HG02623 (cell line): ENCODE results near the gene TMEM255B.
"Not testable (repeated sequence)": the region's sequence is repeated elsewhere in the genome, so short reads cannot be mapped to it uniquely, and the experiment has no call there.

Source experiments
- ATAC-seq: cut with Tn5 transposase; IDR thresholded peaks from one replicate; pipeline ENCODE4 v1.9.1; 2021; ENCODE audit warnings: moderate library complexity; ENCODE audit not compliant: unreplicated experiment

The TMEM255B gene

GRCh38 chr13:113784645-113785024, 25.6 kb downstream of the TMEM255B start:
- ATAC-seq: no peak

DNA sequence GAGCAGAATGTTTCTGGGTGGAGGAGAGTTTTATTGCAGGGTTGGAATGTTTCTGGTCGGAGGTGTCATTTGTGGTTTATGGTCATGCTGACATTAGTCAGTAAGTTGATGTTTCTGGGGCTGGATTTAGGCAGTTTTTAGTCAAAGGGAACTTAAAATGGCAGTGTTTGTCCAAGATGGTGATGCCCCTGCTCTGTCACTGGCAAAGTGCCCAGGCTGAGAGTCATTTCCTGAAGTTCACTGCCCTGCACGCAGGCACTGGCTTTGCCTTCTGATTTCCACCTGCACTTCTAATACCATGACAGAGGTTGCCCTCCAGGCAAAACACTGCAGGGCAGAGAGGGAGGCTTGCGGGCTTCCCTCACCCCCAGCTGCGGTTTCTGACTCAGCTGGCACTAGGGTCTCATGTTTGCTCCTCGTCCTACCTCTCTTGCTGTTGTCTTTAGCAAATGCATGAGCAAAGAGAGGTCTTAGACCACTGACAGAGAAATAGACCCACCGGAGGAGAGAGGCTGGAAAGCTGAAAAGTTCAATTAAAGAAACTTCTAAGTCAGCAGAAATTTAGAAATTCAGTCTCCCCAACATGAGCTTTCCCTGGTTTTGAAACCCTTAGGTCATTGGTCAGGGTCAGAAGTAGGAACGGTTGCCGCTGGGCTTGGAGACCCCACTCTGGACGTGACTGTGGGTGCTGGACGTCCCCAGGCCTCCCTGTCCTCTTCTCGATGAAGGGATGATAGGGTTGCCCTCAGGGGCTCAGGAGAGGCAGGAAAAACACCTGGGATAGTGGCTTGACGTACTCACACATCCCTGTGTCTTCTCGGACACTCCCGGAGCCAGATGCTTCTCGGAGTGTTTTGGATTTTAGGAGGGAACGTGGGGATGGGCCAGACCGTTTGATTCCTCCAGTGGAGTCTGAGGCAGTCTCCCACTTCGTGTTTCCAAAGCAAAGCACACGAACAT, 26.3 kb downstream of the TMEM255B start:
- ATAC-seq: no peak

- no peak for ATAC-seq
These were observed 27.3 kb downstream of the TMEM255B start for GRCh38 chr13:113786262-113786841.

- ATAC-seq: no peak
These were observed 28.7 kb downstream of the TMEM255B start for GRCh38 chr13:113787694-113788093.

DNA sequence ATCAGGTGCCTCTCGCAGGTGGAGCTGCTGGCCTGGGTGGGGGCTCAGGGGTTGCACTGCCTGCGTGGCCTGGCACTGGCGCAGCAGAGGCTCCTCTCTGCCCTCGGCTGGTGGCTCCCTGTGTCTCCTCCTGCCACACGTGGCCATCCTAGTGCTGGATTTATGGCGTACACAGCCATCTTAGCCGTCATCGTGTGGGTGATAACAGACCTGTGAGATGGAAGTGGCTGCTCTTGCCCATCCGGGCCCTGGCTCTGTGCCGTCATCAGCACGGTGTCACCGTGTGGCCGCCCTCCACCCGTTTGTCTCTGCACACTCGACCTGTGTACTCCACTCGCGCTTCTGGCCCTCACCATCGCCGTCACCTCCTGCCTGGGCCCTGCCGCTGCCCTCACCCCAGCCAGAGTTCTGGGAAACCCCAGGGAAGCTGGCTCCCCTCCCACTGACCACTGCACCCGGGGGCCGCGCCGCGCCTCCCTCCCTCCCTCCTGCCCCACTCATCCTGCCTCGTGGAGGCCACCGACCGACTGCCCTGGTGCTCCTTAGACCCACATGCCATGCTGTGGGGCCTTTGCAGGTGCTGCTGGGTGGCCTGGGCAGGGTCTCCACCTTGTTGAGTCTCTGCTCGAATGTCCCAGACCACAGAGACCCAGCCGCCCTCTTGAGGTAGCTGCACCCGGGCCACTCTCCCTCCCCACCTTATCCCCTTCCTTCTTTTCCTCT, 29.5 kb downstream of the TMEM255B start:
- ATAC-seq: no peak

DNA sequence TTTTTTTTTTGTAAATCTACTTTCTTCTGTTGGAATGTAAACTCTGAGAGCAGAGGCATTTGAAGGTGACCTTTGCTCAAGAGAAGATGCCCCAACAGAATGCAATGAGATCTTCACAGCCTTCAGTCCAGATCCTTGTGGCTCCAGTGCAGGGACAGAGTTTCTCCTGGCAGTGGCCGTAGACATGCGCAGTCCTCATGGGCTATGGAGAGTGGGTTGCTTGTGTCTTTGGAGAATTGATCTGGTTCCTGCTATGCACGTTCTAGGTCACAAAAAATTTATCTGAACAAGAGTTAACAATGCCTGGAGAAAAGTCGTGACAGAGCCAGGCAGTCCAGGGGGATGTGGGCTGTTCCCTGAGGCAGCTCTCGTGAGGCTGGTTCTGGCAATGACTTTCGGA, 30.1 kb downstream of the TMEM255B start:
- no peak for ATAC-seq

- ATAC-seq: not testable (repeated sequence)
These were observed 30.9 kb downstream of the TMEM255B start for GRCh38 chr13:113789931-113790330.

- ATAC-seq: no peak
These were observed 32.2 kb downstream of the TMEM255B start for GRCh38 chr13:113791226-113791625.

- no peak for ATAC-seq
These were observed 32.7 kb downstream of the TMEM255B start for GRCh38 chr13:113791761-113792160.

GRCh38 chr13:113792236-113792770, 33.3 kb downstream of the TMEM255B start:
- ATAC-seq: no peak

GRCh38 chr13:113792886-113793717, 34.1 kb downstream of the TMEM255B start:
- ATAC-seq: no peak

DNA sequence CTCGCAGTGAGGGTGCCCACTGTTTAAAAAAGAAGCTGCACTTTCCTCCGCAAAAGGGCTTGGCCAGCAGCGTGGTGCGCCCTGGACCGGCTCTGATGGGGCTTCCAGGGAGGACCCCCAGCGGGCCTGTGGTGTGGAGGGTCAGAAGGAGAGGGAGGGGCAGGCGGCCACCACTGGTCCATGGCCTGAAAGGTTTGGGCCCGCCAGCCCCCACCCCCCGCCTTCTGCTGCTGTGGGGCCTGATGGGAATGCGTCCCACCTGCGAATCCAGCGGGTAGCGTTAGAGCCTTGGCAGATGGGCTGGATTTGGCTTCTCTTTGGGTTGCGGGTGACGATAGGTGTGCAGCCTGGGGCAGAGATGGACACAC, 34.7 kb downstream of the TMEM255B start:
- ATAC-seq: no peak

DNA sequence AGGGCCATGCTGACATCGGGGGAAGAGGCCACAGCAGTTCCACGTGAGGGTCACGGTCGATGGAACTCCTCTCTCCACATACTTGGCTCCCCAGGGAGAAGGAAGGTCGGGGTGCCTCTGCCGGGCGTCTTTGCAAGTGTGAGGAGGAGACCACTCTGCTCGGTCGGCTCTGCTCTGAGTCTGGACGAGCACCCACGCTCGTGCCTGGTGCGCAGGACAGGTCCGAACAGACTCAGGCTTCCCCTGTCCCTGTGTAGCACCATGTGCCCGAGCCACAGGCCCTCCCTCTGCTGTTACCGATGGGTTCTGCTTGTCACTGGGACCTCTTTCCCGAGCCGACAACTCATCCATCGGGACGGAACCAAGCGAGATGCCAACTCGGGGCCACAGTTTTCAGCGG, 35.1 kb downstream of the TMEM255B start:
- no peak for ATAC-seq

GRCh38 chr13:113794764-113795173, 35.7 kb downstream of the TMEM255B start:
- ATAC-seq: no peak

DNA sequence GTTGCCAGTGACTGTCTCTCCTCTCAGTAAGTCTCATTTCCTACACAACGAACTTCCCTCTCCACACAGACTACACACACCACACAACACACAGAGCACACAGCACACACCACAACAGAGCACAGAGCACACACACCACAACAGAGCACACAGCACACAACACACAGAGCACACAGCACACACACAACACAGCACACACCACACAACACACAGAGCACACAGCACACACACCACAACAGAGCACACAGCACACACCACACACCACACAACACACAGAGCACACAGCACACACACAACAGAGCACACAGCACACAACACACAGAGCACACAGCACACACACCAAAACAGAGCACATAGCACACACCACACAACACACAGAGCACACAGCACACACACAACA, 36.3 kb downstream of the TMEM255B start:
- ATAC-seq: not testable (repeated sequence)

GRCh38 chr13:113796211-113796963, 37.4 kb downstream of the TMEM255B start:
- ATAC-seq: no peak

DNA sequence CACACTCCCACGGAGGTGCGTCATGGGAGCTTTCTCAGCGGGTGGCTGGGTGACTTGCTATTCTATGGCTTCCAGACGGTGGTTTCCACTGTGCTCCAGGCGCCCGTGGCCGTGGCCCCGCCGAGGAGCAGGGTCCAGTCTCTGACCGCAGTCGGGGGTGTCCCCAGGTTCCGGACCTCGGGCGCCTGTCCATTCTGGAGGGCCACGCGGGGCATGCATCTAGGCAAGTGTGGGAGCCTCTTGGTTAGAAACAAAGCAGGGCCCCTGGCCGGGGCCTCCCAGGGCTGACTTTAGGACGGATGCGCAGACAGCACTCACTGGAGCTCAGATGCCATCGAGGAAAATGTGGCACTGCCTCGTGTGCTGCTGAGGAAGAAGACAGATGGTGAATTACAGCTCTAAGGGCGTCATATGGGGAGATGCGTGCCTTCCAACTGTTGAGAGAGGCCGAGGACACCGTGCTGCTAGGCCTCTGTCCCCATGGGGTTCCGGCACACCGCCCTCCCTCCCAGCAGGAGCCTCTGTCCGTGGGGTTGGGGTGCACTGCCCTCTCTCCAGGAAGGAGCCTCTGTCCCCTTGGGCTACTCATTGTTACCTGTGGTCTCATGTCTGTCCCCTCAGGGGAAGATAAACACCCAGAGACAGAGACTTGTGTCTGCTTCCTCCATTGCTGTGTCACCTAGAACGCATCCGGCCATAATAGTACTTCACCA, 38.1 kb downstream of the TMEM255B start:
- no peak for ATAC-seq

GRCh38 chr13:113798200-113798811, 39.3 kb downstream of the TMEM255B start:
- ATAC-seq: no peak

DNA sequence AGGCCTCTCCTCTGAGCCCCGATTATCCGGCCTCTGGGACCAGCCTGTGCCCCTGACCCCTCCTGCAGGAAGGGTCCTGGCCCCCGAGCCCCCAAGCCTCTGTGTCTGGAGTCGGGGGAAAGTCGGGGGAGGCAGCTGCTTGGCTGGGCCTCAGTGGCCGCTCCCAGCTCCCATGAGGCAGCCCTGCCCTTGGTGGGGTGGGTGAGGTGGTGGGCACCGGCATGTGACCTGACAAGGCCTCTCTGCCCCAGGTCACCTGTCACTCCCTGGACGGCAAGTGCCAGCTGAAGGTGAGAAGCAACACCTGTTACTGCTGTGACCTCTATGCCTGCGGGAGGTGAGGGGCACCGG, 41.5 kb downstream of the TMEM255B start:
- ATAC-seq: no peak
